T follicular helper cell (primary cell): ENCODE results near the gene APC2.
"Not testable (repeated sequence)": the region's sequence is repeated elsewhere in the genome, so short reads cannot be mapped to it uniquely, and the experiment has no call there.

Experiments
- DNase-seq: peaks from one replicate; pipeline ENCODE4 v3.0.0-alpha.2; 2020; ENCODE audit warnings: low read depth

Gene APC2

DNA sequence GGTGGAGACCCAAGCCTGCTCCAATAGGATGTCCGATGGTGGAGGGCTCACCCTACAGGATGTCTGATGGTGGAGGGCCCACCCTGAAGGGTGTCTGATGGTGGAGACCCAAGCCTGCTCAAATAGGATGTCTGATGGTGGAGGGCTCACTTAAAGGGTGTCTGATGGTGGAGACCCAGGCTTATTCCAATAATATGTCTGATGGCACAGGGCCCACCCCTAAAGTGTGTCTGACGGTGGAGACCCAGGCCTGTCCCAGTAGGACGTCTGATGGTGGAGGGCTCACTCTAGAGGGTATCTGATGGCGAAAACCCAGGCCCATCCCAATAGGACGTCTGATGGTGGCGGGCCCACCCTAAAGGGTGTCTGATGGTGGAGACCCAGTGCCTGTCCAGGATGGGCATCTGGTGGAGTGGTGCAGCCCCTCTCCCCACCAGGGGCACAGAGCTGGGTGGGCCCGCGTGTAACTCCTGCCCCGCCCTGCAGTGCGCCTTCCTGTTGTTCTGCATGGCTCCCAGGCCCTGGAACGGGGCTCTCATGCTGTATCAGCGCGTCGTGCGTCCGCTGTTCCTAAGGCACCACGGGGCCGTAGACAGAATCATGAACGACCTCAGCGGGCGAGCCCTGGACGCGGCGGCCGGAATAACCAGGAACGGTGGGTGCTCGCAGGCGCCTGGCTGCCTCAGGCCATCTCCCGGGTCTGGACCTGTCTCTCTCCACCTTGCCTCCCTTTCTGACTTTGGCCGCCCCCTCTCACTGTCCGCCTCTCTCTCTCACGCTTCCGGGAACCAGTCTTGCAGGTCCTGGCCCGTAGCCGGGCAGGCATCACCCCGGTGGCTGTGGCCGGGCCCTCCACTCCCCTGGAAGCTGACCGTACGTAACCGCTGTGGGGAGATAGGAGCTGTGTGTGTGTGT lies 46.1 kb downstream of the APC2 start:
- no peak for DNase-seq

DNA sequence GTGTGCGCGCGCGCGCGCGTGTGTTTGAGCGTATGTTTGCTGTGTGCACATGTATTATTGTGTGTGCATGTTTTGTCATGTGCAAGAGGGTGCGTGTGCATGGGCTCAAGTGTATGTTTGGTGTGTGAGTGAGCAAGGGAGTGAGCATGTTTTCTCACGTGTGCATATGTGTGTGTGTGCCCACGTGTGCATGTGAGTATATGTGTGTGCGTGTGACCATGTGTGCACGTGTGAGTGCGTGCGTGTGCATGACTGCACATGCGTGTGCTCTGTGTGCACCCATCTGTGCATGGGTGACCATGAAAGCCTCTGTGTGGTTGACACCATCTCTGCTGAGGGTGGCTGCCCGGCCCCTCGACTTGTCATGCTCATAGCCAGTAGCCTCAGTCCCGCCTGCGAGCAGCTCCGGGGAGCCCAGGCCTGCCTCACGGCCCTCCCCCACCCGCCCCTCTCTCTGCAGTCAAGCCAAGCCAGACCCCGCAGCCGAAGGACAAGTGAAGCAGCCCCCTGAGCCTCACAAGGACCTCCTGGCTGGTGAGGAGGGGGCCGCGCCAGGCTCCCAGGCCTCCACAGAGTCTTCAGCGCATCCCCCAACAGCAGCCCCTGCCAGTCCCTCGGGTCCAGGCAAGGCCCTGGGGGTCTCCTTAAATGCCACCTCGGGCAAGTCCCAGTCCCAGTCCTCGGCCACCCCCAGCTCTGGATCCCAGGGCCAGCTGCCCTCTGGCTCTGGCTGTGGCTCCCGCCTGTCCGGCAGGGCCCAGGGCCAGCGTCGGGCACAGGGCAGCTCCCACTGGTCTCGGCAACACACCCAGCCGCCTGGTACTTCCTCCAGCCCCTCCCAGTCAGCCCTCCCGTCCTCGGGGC lies 47.0 kb downstream of the APC2 start:
- DNase-seq, result no peak

DNA sequence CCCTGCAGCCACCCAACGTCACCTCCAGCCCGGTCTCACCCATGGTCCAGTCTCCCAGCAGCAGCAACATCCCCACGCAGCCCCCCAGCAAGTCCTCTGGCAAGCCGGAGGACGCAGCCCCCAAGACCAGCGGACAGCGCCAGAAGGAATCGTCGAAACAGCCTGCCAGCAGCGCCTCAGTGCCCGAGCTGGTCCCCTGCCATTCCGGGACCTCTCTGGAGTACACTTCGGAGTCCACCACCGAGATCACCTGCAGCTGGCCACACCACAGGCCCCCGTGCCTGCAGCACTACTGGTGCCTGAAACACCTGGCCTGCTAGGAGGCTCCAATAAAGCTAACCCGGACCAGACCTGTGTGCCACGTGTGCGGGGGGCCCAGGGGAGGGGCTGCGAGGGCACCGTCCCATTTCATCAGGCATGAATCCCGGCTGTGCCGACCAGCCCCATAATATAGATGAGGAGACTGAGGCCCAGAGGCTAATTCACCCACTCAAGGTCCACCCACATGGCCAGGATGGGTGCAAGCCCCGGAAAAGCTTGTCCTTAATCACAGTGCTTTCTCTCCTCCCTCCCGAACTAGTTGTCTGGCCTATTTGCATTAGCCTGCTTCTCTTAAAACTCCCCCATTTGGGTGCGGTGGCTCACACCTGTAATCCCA lies 47.8 kb downstream of the APC2 start:
- DNase-seq, result no peak

DNA sequence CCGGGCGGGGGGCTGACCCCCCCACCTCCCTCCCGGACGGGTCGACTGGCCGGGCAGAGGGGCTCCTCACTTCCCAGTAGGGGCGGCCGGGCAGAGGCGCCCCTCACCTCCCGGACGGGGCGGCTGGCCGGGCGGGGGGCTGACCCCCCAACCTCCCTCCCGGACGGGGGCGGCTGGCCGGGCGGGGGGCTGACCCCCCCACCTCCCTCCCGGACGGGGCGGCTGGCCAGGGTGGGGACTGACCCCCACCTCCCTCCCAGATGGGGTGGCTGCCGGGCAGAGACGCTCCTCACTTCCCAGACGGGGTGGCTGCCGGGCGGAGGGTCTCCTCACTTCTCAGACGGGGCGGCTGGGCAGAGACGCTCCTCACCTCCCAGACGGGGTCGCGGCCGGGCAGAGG lies 49.3 kb downstream of the APC2 start:
- not testable (repeated sequence) for DNase-seq

DNA sequence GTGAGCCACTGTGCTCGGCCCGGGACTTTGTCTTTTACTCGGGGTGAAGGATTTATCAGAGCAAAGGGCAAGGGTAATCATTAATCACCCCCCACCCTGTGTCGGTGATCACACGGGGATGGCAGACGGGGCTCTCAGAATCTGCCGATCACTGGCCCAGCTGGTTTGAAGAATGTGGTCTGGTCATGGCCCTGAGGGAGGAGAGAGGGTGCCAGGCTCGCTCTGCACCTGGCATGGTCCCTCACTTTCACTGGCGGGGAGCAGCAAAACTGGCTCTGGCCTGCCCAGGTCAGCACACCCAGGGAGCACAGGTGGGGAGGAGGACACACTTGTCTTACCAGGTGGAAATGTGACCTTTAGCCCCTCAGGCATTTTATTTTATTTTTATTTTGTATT lies 51.3 kb downstream of the APC2 start:
- no peak for DNase-seq

DNA sequence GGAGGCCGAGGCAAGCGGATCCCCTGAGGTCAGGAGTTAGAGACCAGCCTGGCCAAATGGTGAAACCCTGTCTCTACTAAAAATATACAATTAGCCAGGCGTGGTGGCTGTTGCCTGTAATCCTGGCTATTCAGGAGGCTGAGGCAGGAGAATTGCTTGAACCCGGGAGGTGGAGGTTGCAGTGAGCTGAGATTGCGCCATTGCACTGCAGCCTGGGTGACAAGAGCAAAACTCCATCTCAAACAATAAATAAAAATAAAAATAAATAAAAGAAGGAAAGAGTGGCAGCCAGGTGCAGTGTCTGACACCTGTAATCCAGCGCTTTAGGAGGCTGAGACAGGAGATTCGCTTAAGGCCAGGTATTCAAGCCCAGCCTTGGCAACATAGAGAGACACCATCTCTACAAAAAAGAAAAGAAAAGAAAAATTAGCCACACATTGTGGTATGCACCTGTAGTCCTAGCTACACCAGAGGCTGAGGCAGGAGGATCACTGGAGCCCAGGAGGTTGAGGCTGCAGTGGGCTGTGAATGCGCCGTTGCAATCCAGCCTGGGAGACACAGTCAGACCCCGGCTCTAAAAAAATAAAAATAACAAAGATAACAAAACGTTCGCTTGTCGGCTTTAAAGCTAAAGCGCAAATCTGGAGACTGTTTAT lies 52.6 kb downstream of the APC2 start:
- no peak for DNase-seq

DNA sequence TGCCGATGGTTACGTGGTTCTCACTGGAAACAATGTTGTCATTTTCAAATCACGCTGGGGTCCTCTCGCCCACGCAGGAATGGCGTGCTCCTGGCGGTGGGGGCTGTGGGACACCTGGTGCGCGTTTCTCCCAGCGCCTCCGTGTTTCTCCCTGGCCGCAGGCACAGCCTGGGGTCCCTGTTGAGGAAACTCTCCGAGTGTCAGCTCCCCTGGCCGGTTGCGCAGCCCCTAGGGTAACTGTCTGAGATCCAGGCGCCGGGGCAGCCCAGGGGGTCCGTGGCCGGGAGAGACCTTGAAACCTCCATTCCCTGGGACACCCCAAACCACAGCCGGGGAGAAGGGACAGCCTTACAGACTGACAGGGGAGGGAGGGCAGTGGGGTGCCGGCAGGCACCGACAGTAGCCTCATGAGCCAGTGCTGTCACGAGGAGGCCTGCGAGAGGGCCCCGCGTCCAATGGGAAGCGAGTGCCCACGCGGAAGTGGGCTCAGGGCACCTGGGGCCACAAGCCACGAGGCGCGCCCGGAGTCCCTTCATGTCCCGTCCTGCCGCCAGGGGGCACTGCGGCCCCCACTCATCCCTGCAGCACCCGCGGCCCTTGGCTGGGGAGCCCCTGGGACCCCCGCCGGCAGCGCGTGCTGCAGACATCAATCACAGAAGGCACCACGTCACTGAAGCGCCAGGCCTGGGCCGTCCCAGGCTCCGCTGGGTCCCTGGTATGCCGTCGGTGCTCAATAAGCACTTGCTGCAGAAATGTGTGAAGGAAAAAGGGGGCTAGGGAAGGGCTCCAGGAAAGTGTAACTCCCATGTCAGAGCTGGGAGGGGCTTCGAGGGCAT lies 53.4 kb downstream of the APC2 start:
- peak; percentile 38 for DNase-seq

DNA sequence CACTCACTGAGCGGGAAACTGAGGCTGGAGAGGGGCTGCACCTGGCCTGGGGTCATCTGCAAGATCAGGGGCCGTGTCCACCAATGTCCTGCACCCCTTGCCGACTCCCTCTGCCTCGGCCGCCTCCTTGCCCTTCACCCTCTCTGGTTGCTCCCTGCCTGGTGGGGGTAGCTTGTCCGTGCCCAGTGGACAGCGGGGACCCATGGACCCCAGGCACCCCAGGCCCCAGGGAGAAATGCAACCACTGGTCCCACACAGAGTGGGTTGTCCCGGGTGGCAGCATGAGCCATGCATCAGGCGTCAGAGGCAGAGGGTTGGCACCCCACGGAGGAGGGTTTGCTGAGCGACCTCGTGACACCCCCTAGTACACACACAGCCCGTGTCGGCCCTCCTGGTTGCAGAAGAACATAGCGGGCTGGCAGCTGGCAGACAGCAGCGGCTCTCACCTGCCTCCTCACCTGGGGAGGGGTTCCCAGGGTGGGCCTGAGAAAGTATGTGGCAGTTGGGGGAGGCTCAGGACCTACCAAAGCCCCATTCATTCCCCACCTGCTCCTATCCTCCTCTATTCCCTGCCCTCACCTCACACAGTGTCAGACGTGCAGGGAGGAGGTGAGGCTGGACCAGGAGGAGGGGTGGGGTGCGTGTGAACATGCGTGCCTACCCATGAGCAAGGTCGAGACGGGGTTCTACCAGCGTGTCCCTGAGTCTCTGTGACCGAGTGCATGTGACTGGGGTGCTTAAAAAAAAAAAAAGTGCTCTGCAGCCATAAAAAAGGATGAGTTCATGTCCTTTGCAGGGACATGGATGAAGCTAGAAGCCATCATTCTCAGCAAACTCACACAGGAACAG lies 54.2 kb downstream of the APC2 start:
- DNase-seq, result no peak

DNA sequence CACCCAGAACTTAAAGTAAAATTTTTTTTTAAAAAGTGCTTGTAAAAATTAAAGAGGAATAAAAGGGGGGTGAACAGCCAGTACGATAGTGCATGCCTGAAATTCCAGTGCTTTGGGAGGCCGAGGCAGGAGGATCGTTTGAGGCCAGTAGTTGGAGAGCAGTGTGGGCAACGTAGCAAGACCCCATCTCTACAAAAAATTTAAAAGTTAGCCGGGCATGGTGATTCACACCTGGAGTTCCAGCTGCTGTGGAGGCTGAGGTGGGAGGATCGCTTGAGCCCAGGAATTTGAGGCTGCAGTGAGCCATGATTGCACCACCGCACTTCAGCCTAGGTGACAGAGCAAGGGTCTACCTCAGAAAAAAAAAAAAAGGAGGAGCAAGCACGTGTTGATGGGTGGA lies 55.1 kb downstream of the APC2 start:
- DNase-seq, result no peak

DNA sequence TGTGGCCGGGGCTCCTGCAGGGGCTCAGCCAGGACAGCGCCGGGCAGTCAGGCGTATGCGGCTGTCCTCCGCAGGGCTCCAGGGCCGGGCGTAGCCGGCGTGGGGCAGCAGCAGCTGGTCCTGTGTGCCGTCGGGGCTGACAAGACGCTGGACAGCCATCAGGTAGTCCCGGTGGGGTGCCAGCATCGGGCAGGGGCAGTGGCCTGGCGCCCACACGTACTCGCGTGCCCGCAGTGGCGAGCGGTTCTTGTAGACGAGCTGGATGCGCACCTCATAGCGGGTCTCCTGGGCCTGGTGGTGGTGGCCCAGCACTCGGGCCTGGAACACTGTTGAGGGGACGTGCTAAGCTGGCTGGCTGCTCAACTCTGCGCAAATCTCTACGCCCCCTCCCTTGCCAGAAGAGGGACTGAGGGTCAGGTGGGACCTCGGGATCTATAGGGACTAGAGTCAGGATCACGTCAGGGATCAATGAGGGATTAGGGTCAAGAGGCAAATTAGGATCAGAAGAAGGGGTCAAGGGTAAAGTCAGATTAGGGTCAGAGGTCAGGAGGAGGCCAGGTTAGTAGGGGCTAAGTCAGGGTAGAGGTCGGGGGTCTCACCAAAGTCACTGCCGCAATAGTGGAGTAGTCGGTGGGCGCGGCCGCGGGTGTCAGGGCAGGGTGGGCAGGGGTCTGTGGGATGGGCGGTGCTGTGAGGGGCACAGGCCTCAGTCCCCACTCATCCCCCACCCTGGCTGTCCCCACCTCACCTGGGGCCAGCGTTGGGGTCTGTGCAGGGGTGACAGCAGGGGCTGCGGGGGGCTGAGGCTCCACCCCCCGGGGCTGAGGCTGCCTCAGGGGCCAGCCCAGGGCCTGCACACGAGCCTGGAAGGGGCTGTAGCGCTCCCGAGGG lies 56.3 kb downstream of the APC2 start:
- DNase-seq, result no peak

DNA sequence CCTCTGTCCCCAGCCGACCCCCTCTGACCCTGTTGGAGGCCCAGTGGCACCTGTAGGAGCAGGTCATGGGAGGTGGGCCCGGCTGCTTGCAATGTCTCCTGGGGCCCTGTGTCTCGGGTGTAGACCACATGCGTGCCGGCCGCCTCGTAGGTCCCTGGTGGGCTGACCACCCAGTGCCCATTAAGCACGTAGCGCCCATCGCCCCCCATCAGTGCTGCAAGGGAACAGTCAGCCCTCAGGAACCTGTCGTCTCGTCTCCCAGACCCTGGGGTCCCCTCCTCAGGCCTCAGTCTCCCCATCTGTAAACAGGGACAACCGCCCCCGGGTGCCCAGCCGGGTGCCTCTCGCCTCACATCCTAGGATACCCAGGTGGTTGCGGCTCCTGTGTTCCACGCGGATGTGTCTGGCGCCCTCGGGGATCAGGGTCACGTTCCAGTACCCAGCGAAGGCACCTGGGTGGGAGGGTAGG lies 57.3 kb downstream of the APC2 start:
- no peak for DNase-seq

DNA sequence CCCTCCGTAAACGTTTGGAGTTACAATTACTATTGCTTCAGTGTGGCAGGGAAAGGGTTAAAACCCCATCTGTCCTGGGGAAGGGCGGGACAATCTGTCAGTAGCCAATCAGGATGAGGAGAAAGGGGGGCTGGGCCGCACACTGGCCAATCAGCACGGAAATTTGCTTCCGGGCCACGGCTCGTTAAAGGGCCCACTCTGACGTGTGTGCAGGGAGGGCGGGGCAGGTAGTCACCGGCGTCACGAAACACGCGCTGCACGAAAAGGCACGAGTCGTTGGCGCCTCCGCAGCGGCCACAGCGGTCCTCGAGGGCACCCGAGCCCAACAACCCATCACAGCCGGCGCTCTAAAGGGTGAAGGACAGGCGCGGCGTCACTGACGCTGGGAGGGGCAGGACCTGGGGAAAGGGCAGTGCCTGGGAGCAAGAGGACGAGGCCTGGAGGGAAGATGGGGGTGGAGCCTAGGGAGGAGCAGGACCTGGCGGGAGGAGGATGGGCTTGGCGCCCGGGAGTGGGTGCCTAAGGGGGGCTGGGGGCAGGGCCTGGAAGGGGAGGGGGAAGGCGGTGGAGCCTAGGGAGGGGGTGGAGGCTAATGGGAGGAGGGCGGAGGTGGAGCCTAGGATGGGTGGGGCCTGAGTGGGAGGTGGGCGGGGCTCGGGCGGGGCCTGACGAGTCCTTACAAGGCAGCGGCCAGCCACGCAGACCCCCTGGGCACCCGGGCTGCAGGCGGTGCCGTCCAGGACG lies 58.0 kb downstream of the APC2 start:
- peak; percentile 93 for DNase-seq

DNA sequence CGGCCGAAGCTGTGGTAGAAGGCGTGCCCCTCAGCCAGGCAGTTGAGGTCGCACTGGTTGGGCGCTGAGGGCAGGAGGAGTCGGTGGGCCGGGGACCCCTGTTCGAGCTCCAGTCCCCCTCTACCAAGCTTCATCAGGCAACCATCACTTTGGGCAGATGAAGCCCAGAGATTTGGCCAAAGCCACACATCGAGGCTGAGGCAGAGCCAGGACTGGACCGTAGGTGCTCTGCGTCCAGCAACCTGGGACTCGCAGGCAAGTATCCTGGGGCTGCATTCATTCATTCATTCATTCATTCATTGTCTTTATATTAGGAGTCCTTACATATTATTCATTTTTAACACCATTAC lies 58.6 kb downstream of the APC2 start:
- no peak for DNase-seq

DNA sequence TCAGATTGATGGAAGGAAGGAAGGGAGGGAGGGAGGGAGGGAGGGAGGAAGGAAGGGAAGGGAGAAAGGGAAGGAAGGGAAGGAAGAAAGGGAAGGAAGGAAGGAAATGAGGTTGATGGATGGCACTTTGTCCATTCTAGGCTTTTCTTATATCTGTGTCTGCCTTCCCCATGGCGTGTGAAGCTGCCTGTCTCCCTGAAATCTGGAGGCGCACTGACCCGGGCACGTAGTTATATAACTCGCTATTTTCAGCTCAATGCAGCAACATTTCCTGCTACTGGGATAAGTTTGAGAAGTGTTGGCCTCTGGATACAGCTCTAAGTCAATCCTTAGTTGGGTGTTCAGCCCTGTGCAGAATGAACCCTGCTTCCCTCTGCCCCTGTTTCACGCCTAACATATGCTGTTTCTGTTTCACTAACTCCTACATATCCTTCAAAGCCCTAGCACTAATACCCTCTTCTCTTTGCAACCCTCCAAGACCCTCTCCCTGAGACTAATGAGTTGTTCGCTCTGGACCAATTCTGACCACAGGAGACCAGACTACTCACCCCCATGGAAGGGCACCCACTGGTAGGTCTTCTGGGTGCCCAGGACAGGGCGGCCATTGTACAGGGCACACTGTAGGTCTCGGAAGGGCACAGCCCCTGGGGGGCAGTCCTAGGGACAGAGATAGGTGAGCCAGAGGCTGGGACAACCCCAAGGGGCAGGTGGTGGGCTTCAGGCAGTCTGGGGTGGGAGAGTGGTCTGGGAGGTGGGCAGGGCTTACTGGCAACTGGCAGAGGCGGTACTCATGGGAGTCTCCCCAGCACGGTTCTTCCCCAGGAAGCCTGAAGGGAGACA lies 59.9 kb downstream of the APC2 start:
- DNase-seq, result no peak

DNA sequence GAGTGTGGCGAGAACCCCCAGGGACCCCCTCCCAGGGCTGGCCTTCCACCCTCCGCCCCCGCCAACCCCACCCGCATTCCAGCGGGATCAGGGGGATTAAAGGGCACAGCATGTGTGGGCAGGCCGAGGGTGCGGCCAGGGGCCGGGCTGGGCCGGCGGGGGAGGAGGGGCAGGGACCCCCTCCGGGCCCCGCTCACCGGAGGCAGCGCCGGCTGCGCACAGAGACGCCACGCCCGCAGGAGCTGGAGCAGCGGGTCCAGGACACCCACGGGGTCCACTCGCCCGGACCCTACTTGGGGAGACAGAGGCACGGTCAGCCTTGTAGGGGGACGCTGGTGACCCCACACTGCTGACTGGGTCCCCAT lies 60.5 kb downstream of the APC2 start:
- DNase-seq, result no peak

DNA sequence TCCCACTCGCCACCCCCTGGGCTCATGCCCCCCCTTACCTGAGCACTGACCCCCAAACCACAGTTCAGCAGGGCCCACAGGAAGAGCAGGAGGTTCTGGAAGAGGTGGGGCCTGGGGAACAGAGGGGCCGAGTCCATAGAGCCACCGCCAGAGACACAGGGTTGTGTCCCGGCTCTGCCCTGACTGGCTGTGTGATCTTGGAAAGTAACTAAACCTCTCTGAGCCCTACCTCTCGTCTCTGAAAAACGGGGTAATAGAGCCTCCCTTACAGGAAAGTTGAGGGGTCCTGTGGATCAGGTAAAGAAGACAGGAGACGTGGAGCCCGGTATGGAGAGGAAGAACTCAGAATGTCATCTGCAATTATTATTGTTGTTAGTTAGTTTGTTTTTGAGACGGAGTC lies 60.9 kb downstream of the APC2 start:
- no peak for DNase-seq
